Ureter (tissue), 1 donor: Measurements from ENCODE around the gene DNAH10. TPM values are rescaled to one million over a fixed set of nuclear protein-coding genes. Genes with fewer than 3 reads are reported as not detected.
"Not testable (repeated sequence)": the region's sequence is repeated elsewhere in the genome, so short reads cannot be mapped to it uniquely, and the experiment has no call there.

ENCODE experiments used
- DNase-seq: peaks from one replicate; pipeline ENCODE4 v3.0.0-alpha.2; 2020; ENCODE audit warnings: low spot score
- total RNA-seq: library from RNA; stranded (reverse); gene quantifications from one replicate; pipeline ENCODE4 v1.2.4, GENCODE V29; 2023
- donor health status: DM: yes; HTN: yes; CAD: no.

DNAH10 gene
- total RNA-seq, 1 donor from 2014 or later = 0.60 TPM

GRCh38 chr12:123789422-123789821, 27.3 kb downstream of the DNAH10 start:
- not testable (repeated sequence) for DNase-seq

GRCh38 chr12:123790905-123791467, 28.9 kb downstream of the DNAH10 start:
- DNase-seq = no peak

GRCh38 chr12:123794027-123794426, 31.9 kb downstream of the DNAH10 start:
- DNase-seq = no peak

GRCh38 chr12:123798518-123798917, 36.4 kb downstream of the DNAH10 start:
- no peak for DNase-seq

- no peak for DNase-seq
Measured at GRCh38 chr12:123799227-123799626, 37.1 kb downstream of the DNAH10 start.

- DNase-seq = no peak
Measured at GRCh38 chr12:123801573-123802178, 39.6 kb downstream of the DNAH10 start.

- DNase-seq = no peak
Measured at GRCh38 chr12:123805173-123805572, 43.1 kb downstream of the DNAH10 start.

GRCh38 chr12:123807002-123807401, 44.9 kb downstream of the DNAH10 start:
- DNase-seq = no peak

- no peak for DNase-seq
Measured at GRCh38 chr12:123807670-123808069, 45.6 kb downstream of the DNAH10 start.

GRCh38 chr12:123808167-123808566, 46.1 kb downstream of the DNAH10 start:
- DNase-seq = no peak

- no peak for DNase-seq
Measured at GRCh38 chr12:123813349-123813748, 51.2 kb downstream of the DNAH10 start.

- no peak for DNase-seq
Measured at GRCh38 chr12:123815968-123816367, 53.9 kb downstream of the DNAH10 start.

- no peak for DNase-seq
Measured at GRCh38 chr12:123816896-123817537, 54.9 kb downstream of the DNAH10 start.

- DNase-seq = no peak
Measured at GRCh38 chr12:123822804-123823203, 60.7 kb downstream of the DNAH10 start.

- no peak for DNase-seq
Measured at GRCh38 chr12:123828120-123828519, 66.0 kb downstream of the DNAH10 start.

GRCh38 chr12:123828854-123829547, 66.9 kb downstream of the DNAH10 start:
- no peak for DNase-seq

- DNase-seq = no peak
Measured at GRCh38 chr12:123829561-123829960, 67.5 kb downstream of the DNAH10 start.

GRCh38 chr12:123830675-123831074, 68.6 kb downstream of the DNAH10 start:
- no peak for DNase-seq

GRCh38 chr12:123832052-123832451, 70.0 kb downstream of the DNAH10 start:
- no peak for DNase-seq

GRCh38 chr12:123833830-123834229, 71.7 kb downstream of the DNAH10 start:
- no peak for DNase-seq

GRCh38 chr12:123834845-123835244, 72.7 kb downstream of the DNAH10 start:
- DNase-seq = no peak

GRCh38 chr12:123836292-123836691, 74.2 kb downstream of the DNAH10 start:
- no peak for DNase-seq

GRCh38 chr12:123839826-123840225, 77.7 kb downstream of the DNAH10 start:
- no peak for DNase-seq
